ENCODE data around the gene RAD51B.

RAD51B gene

GRCh38 chr14:68608574-68608962 lies 789.0 kb downstream of the RAD51B start:
- TF ChIP-seq CTCF (IDR thresholded peaks at IDR 0.05; ENCODE audit: unreplicated experiment in 3 of 3) = no peak
- Mint-ChIP-seq H3K4me3 (no peak overlapping the region), H3K36me3 (ENCODE audit: low read depth) (peaks cover 6% of the 10 kb centered on the region), H3K9me3 (peaks cover 6% of the 10 kb centered on the region), H3K27me3 (ENCODE audit: low read depth) (no peaks in the 10 kb centered on the region), H3K27ac (no peak overlapping the region), H3K4me1 (peaks cover 27% of the 10 kb centered on the region)

- Mint-ChIP-seq H3K27me3 (ENCODE audit: low read depth) (no peaks in the 10 kb centered on the region), H3K4me1 (peaks cover 23% of the 10 kb centered on the region), H3K4me3 (no peak overlapping the region), H3K27ac (no peak overlapping the region), H3K36me3 (ENCODE audit: low read depth) (peaks cover 10% of the 10 kb centered on the region), H3K9me3 (peaks cover 9% of the 10 kb centered on the region)
- TF ChIP-seq CTCF (IDR thresholded peaks at IDR 0.05; ENCODE audit: unreplicated experiment in 3 of 3) = no peak
Measured at GRCh38 chr14:68609012-68609411, 789.4 kb downstream of the RAD51B start.

GRCh38 chr14:68610251-68610793 lies 790.7 kb downstream of the RAD51B start:
- Mint-ChIP-seq H3K36me3 (ENCODE audit: low read depth) (peaks cover 16% of the 10 kb centered on the region), H3K4me3 (no peak overlapping the region), H3K27ac (no peak overlapping the region), H3K9me3 (peaks cover 18% of the 10 kb centered on the region), H3K27me3 (ENCODE audit: low read depth) (no peaks in the 10 kb centered on the region), H3K4me1 (peaks cover 11% of the 10 kb centered on the region)
- no peak for TF ChIP-seq CTCF (IDR thresholded peaks at IDR 0.05; ENCODE audit: unreplicated experiment in 3 of 3)

GRCh38 chr14:68611599-68611998 lies 792.0 kb downstream of the RAD51B start:
- H3K36me3 Mint-ChIP-seq (ENCODE audit: low read depth) = peaks cover 27% of the 10 kb centered on the region
- TF ChIP-seq CTCF (IDR thresholded peaks at IDR 0.05; ENCODE audit: unreplicated experiment in 3 of 3) = no peak
- H3K9me3 Mint-ChIP-seq = peaks cover 27% of the 10 kb centered on the region
- no peak overlapping the region for H3K27ac Mint-ChIP-seq
- peak overlapping the region in 2 of 3 experiments; percentile 0 to 27 for H3K4me3 Mint-ChIP-seq
- H3K4me1 Mint-ChIP-seq = no peaks in the 10 kb centered on the region
- H3K27me3 Mint-ChIP-seq (ENCODE audit: low read depth) = no peaks in the 10 kb centered on the region

GRCh38 chr14:68612049-68612448 lies 792.5 kb downstream of the RAD51B start:
- Mint-ChIP-seq H3K4me1 (no peaks in the 10 kb centered on the region), H3K4me3 (peak overlapping the region in 2 of 3 experiments; percentile 0 to 3), H3K27me3 (ENCODE audit: low read depth) (no peaks in the 10 kb centered on the region), H3K27ac (no peak overlapping the region), H3K36me3 (ENCODE audit: low read depth) (peaks cover 31% of the 10 kb centered on the region), H3K9me3 (peaks cover 32% of the 10 kb centered on the region)
- no peak for TF ChIP-seq CTCF (IDR thresholded peaks at IDR 0.05; ENCODE audit: unreplicated experiment in 3 of 3)

GRCh38 chr14:68616221-68616902 lies 796.8 kb downstream of the RAD51B start:
- H3K27ac Mint-ChIP-seq = peak overlapping the region in 1 of 3 experiments; percentile 30
- H3K4me1 Mint-ChIP-seq = peaks cover 13% of the 10 kb centered on the region
- H3K36me3 Mint-ChIP-seq (ENCODE audit: low read depth) = peaks cover 60% of the 10 kb centered on the region
- TF ChIP-seq CTCF (IDR thresholded peaks at IDR 0.05; ENCODE audit: unreplicated experiment in 3 of 3) = no peak
- H3K9me3 Mint-ChIP-seq = peaks cover 55% of the 10 kb centered on the region
- peaks cover 4% of the 10 kb centered on the region for H3K27me3 Mint-ChIP-seq (ENCODE audit: low read depth)
- H3K4me3 Mint-ChIP-seq = no peak overlapping the region

All from nephron (organoid).